ENCODE results near the gene NCAPD3. TPM values are rescaled to one million over a fixed set of nuclear protein-coding genes. Genes with fewer than 3 reads are reported as not detected.
"Not testable (repeated sequence)": the region's sequence is repeated elsewhere in the genome, so short reads cannot be mapped to it uniquely, and the experiment has no call there.

Gene NCAPD3, protein sequence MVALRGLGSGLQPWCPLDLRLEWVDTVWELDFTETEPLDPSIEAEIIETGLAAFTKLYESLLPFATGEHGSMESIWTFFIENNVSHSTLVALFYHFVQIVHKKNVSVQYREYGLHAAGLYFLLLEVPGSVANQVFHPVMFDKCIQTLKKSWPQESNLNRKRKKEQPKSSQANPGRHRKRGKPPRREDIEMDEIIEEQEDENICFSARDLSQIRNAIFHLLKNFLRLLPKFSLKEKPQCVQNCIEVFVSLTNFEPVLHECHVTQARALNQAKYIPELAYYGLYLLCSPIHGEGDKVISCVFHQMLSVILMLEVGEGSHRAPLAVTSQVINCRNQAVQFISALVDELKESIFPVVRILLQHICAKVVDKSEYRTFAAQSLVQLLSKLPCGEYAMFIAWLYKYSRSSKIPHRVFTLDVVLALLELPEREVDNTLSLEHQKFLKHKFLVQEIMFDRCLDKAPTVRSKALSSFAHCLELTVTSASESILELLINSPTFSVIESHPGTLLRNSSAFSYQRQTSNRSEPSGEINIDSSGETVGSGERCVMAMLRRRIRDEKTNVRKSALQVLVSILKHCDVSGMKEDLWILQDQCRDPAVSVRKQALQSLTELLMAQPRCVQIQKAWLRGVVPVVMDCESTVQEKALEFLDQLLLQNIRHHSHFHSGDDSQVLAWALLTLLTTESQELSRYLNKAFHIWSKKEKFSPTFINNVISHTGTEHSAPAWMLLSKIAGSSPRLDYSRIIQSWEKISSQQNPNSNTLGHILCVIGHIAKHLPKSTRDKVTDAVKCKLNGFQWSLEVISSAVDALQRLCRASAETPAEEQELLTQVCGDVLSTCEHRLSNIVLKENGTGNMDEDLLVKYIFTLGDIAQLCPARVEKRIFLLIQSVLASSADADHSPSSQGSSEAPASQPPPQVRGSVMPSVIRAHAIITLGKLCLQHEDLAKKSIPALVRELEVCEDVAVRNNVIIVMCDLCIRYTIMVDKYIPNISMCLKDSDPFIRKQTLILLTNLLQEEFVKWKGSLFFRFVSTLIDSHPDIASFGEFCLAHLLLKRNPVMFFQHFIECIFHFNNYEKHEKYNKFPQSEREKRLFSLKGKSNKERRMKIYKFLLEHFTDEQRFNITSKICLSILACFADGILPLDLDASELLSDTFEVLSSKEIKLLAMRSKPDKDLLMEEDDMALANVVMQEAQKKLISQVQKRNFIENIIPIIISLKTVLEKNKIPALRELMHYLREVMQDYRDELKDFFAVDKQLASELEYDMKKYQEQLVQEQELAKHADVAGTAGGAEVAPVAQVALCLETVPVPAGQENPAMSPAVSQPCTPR (N-terminal part only)
- polyA plus RNA-seq (ENCODE audit: insufficient read length): 38.0 TPM
- long read RNA-seq, donor 1, partial matches to known transcripts: 5 of 7 reads
- long read RNA-seq, donor 1, other reads (novel, unspliced or antisense): 0 of 7 reads
- long read RNA-seq, donor 2, partial matches to known transcripts: 10 of 11 reads
- long read RNA-seq, donor 2, other reads (novel, unspliced or antisense): 0 of 11 reads
- long read RNA-seq, donor 3, partial matches to known transcripts: 16 of 30 reads
- long read RNA-seq, donor 3, other reads (novel, unspliced or antisense): 13 of 30 reads
- long read RNA-seq, donor 4: 0 reads
- long read RNA-seq, donor 5, full-length matches to known transcripts: 3 of 59 reads
- long read RNA-seq, donor 5, partial matches to known transcripts: 56 of 59 reads
- long read RNA-seq, donor 5, other reads (novel, unspliced or antisense): 0 of 59 reads
- long read RNA-seq, donor 6, partial matches to known transcripts: 34 of 66 reads
- long read RNA-seq, donor 6, other reads (novel, unspliced or antisense): 32 of 66 reads
- long read RNA-seq, donor 7, partial matches to known transcripts: 33 of 56 reads
- long read RNA-seq, donor 7, other reads (novel, unspliced or antisense): 21 of 56 reads
- long read RNA-seq, donor 8, full-length matches to known transcripts: 1 of 8 reads
- long read RNA-seq, donor 8, partial matches to known transcripts: 0 of 8 reads
- long read RNA-seq, donor 8, other reads (novel, unspliced or antisense): 7 of 8 reads

DNA sequence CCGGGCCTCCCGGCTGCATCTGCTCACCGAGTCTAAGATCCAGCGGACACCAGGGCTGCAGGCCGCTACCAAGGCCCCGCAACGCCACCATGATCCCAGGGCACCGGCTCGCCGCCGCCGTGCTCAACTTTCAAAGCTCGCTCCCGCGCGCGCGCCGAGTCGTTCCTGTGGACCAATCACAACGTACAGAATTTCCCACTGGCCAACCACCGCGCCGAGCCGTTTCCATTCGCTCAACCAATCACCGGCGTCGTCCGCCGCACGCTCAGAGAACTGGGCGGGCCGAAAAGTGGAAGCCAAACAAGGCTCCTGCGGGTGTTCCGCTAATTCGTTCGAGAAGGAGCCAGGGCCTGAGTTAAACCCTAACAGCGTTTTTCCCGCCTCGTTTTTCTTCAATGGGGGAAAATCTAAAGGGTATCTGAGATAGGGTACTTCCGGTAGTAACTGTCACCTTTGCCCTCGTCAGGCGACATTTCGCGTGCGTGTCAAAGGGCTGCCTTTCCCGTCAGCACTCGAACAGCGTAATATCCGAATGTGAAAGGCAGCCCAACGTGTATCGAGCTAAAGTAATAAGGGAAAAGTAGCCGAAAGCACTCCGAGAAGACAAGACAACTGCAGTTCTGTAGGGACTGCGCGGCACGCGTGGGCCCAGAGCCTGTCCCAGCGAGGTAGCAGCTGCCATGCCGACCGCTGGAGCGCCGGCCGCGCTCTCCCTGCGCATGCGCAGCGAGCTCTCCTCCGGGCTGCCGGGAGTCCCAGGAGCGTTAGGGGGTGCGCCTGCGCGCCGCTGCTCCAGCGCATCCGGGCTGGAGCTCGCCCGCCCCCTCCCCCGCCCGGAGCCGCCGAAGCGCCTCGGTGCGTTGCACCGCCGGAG lies at the start of gene NCAPD3, which contains the start of gene VPS26B:
NCAPD3 (minus strand) TSS at position 132 of the 874 bp plus-strand sequence; CDS start at position 91, 41 bp downstream.
VPS26B (plus strand) TSS at position 836 of the 874 bp plus-strand sequence. CDS start 452 bp downstream, outside the sequence.
- peak; percentile 97 for DNase-seq

DNA sequence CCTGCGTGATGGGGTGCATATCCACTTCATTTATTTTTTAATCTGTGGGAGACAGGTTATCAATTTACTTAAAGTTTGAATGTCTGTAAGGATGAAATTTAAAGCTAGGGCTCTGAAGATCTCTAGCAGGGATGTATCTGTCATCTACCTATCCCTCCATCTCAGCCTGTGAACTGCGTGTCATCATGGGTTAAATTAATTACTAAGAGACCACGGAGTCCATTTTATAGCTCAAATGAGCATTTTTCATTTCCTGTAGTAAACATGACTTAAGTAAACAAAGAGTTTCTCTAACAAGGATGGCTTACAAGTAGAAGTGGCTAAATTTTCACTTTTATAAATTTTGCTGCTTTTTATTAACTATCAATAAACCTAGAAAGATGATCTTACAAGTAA lies 49.5 kb upstream of the NCAPD3 start:
- no peak for DNase-seq

DNA sequence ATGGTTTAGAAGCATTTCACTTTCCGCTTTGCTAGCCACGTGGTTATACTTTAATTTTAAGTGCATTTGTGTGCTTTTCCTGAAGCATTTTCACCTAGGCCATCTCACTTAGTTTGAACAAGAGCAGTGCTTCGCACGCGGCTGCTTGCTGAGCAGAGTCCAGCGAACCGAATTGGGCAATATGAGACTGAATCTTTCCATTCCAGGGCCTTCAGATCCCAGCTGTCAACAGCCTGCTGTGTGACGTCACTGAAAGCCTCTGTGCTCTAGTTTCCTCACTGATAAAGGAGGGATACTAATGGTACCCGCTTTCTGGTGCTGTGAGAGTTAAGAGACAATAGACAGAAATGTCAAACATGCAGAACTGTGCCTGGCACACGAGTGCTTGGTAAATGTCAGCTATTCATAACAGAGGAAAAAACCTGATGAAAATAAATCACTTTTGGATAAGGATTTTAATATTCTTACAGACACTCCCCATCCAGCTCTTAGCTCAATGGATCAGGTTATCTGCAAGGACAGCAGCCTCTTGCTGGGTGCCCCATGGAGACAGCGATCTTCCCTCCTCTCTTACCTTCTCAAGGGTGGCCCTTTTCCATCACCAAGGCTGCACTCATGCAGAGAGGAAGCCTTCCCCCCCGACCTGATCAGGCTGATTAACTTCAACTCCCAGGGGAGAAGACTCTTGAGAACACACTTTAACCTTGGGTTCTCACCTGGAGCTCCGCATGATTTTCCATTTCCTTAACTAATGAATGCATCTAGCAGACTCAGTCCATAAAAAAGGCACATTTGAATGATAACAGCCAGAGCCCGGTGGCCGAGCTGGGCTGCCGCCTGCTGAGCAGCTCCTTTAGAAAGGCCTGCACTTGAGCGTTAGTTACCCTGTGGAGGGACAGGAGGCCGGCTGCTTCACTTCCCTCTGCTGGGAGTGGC lies 48.9 kb upstream of the NCAPD3 start:
- no peak for DNase-seq

DNA sequence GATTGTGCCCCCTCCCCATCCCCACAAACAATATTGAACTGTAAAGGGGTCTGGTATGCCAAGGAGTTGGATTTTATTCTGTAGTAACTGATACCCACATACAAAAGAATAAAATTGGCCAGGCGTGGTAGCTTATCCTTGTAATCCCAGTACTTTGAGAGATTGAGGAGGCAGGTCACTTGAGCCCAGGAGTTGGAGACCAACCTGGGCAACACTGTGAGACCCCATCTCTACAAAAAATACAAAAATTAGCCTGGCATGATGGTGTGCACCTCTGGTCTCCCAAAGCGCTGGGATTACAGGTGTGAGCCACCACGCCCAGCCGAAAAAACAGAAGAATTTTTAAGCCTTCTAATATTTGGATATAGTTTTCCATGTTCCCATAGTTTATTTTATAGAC lies 48.2 kb upstream of the NCAPD3 start:
- DNase-seq: no peak

DNA sequence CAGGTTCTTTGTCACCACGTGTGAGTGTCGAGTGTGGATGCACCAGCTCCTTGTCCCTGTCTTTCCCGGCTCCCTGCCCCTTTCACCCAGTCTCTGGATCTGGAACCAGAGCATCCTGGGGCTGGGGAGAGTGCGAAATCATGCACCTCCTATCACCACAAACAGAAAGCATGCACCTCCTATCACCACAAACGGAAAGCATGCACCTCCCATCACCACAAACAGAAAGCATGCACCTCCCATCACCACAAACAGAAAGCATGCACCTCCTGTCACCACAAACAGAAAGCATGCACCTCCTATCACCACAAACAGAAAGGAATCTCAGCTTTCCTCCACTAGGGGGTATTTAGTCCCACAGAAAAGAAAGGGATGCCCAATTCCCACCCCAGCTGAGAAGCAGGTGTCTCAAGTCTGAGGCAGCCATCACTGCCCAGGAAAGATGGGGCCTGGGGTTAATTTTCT lies 46.5 kb upstream of the NCAPD3 start:
- no peak for DNase-seq

DNA sequence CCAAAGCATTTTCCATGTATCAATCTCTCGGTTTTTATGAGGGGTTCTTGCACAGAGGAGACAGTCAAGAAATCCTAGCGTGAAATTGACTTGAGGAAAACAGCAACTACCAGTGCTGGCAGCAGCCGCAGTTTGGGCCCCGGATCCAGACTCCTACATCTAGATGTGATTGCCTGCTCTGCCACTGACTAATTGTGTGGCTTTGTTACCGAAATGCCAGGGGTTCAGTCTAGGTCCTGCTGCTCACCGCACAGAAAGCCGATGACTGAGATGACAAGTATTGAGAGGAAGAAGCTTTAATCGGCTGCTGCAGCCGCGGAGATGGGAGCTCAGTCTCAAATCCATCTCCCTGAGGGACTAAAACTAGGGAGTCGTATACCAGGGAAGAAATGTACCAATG lies 44.2 kb upstream of the NCAPD3 start:
- DNase-seq: no peak

DNA sequence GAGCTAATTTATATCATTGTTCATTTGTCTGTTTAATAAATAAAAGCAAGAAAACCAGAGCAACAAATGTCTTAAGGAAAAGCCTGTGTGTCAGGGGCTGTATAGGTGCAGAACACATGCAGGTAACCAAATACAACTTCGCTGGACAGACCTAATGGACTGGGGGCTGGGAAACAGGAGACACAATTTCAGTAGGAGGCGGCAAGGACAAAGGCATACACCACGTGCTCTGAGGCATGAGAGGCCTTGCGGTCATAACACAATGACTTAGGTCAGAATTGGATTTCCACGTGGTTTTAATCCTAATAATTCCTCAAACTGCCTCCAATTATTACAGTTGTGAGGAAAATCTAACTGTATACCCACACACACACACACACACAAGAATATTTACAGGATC lies 43.7 kb upstream of the NCAPD3 start:
- no peak for DNase-seq

DNA sequence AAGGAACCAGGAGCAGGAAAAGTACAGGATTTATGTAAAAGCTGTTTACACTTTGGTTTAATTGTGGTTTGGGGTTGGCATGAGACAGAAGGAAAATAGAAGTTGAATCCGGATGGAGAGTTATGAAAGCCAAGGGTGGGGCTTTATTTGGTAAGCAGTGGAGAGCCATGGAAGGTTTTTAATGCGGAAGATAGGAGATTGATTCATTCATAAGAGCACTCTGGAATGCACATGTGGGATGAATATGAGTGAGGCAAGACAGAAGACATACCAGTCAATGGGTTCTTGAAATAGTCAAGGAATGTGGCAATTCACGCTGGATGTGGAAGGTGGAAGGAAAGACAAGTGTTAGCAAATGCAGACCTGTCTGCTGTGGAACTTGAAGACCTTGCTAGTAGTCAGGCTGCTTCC lies 43.1 kb upstream of the NCAPD3 start:
- DNase-seq: no peak

DNA sequence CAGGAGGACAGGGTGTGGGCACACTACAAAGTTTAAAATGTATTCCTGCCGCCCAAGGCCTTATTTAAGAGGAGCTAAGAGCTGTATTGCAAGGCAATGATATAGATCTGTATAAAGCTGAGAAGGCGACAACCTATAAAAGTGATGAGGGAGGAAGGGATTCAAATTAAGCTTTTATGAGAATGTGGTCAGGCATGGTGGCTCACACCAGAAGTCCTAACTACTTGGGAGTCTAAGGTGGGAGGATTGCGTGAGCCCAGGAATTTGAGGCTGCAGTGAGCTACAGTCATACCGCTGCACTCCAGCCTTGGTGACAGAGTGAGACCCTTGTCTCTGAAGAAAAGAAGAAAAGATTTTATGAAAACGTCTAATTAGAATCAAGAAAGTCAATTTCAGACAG lies 42.7 kb upstream of the NCAPD3 start:
- DNase-seq: no peak

DNA sequence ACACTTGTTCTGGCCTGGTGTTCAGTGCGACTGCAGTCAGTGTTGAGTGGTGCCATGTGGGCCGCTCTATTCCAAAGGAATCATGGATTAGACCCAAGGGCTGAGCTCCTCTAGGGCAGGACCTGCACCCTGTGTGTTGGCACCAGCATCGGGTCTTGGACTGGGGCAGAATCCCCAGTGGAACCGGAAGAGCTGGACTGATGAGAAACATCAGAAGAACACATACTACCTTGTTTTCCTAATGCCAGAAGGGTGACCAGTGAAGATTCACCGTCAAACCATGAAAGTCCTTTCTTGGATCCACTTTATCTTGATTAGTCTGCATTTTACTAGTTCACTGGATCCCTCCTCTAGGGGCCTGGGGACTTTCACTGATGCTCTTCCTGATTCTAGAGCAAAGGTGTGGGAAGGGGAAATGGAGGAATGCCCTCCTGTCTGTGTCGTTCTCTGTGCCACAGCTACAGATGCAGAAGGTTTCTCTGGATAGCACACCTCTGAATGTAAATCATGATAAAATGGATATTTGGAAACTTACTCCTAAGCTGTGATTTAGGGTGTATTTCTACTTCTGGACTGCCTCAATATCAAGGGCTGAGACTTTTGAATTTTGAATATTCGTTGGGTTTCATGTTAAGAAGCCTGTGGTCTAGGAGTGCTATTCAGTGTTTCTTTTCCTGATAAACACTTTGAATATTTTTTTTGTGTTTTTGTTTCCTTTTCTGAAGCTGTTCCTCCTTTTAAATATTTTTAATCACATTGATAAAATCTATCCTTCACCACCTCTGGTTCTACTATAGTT lies 41.4 kb upstream of the NCAPD3 start:
- DNase-seq: no peak

DNA sequence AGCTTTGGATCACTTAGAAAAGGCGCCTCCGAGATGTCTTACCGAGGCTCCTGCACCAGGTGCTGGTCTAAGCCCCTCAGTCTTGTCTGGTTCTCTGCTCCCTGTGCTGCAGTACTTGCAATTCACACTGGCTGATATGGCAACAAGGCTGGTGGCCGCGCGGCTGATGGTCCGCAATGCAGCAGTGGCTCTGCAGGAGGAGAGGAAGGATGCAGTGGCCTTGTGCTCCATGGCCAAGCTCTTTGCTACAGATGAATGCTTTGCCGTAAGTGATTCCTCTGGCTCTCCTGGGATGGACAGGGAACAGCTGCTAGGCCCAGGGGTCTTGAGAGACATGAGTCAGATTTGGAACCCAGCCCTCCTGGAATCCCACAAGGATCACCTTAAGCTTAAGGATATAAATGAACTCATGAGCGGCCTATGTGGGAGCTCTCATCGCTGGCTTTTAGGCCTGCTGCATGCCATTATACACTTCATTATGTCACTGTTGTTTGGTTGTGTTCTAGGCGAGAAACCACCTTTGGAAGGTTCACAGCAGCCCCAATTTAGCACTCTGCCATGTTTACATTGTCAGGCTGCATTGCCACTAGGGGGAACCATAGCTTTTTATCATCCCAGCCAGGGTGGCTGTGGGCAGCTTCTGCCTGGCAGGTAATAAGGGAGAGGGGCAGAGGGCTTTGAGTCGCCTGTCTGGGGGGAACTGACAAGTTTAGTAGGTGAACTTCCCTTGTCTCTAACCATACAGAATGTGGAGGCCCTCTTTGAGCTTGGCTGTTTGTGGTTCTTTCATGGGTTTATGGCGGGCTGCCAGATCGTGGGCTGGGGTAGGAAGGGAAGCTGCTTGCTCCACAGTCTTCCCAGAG lies 38.1 kb upstream of the NCAPD3 start:
- DNase-seq: no peak

DNA sequence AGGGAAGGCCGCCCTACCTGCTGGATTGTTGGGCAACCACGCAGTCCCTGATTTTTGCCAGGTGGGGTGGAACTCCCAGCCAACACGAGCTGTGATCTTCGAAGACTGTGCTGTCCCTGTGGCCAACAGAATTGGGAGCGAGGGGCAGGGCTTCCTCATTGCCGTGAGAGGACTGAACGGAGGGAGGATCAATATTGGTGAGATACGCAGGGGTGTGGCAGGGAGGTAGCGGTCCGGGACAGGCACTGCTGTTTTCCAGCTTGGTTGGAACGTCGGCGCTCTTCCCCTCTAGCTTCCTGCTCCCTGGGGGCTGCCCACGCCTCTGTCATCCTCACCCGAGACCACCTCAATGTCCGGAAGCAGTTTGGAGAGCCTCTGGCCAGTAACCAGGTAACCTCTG lies 37.2 kb upstream of the NCAPD3 start:
- no peak for DNase-seq

DNA sequence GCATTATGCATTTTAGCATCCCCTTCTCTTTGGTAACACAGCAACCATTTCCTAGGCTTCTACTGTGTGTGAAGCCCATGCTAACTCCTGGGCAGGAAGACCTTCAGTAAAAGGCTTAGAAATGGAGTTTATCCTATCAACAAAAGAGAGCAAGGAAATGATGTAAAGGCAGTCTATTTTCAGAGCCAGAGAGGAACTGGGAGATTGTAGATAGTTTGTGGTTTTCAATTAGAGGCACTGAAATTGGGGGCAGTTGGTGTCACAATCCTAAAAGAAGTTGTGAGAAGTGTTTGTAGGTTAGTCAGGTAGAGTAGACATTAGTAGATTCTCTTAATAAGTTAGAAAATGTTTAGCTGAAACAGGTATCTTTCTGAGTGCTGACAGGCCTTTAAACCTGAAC lies 36.7 kb upstream of the NCAPD3 start:
- no peak for DNase-seq

DNA sequence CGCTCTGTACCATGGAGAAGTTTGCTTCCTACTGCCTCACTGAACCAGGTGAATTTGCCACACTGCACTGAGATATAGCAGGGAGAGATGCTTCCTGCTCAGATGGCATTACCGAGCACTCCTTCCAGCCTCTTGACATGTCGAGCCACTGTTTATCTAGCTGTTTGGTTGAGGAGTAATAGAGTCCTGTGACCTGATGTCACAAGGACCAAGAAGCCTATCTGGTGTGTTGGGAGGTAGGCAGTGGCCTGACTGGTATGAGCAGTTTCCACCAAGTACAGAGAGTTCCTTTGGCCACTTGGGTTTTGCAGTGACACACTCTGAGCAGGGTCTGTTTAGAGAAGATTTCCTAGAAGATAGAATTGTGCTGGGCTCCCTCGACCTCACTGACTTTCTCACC lies 34.8 kb upstream of the NCAPD3 start:
- no peak for DNase-seq

DNA sequence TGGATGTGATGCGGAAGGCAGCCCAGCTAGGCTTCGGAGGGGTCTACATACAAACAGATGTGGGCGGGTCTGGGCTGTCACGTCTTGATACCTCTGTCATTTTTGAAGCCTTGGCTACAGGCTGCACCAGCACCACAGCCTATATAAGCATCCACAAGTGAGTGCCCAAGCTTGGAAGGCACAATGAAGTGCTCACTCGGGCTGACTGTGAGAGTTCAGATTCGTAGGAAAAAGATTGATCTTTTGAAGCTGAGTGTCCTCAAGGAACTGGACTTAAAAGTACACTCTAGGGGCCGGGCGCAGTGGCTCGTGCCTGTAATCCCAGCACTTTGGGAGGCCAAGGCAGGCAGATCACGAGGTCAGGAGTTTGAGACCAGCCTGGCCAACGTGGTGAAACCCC lies 33.3 kb upstream of the NCAPD3 start:
- no peak for DNase-seq

DNA sequence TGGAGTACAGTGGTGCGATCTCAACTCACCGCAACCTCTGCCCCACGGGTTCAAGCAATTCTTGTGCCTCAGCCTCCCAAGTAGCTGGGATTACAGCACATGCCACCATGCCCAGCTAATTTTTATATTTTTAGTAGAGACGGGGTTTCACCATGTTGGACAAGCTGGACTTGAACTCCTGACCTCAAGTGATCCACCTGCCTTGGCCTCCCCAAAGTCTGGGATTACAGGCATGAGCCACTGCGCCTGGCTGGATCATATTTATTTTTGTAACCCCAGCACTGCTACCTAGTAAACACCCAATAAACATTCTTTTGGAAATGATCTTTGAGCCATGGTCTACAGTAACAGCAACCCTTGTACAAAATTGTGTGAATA lies 31.4 kb upstream of the NCAPD3 start:
- not testable (repeated sequence) for DNase-seq

Measured in left kidney (tissue), 8 donors.